GM18507 (cell line): ENCODE results near the gene ANKRD2.

Experiments used
- DNase-seq: peaks from one replicate; pipeline ENCODE4 v3.0.0; 2011; ENCODE audit warnings: low read depth; ENCODE audit not compliant: insufficient read length; ENCODE audit errors: extremely low spot score
- FAIRE-seq: peaks from 2 replicates; lab custom pipeline; 2011; peaks lifted over from hg19 to GRCh38; lab: Jason Lieb, UNC

The ANKRD2 gene

GRCh38 chr10:97628228-97628627 is 55.6 kb downstream of the ANKRD2 start:
- no peak for DNase-seq
- FAIRE-seq = no peak

GRCh38 chr10:97629289-97629688 is 56.7 kb downstream of the ANKRD2 start:
- DNase-seq (no peak), FAIRE-seq (no peak)

GRCh38 chr10:97631098-97631497 is 58.5 kb downstream of the ANKRD2 start:
- DNase-seq (no peak), FAIRE-seq (no peak)

- FAIRE-seq (peak; percentile 80), DNase-seq (peak; percentile 85)
Measured at GRCh38 chr10:97632949-97633884, 60.6 kb downstream of the ANKRD2 start, which contains the start of gene MORN4. MORN4 (minus strand) TSS chr10:97633500; CDS start chr10:97619653, 13,847 bp downstream.
